GM12878 (cell line): ENCODE results near the gene AFAP1.

Experiments used
- EED ChIP-seq: sonication (generic); IDR thresholded peaks from 2 replicates; pipeline ENCODE4 v1.6.1; 2016; ENCODE audit warnings: antibody characterized with exemption, low read depth
- ETV6 ChIP-seq, 2 experiments: fragments of 450-650 bp in 1 of 2; IDR thresholded peaks in 1 of 2; conservative IDR thresholded peaks in 1 of 2; 2 replicates each; pipeline ENCODE4 v1.6.1; 2014; ENCODE audit warnings: antibody characterized with exemption in 1 of 2, borderline replicate concordance in 1 of 2, low read depth in 1 of 2, mild to moderate bottlenecking in 1 of 2, moderate library complexity in 1 of 2
- EZH2 ChIP-seq: IDR thresholded peaks from 2 replicates; pipeline ENCODE4 v1.6.1; 2012; ENCODE audit warnings: low read depth, mild to moderate bottlenecking, control low read depth, inconsistent platforms, low read length, borderline replicate concordance; ENCODE audit not compliant: control insufficient read depth
- GABPA ChIP-seq: IDR thresholded peaks from 2 replicates; pipeline ENCODE4 v1.6.1; 2014; ENCODE audit warnings: antibody characterized with exemption, low read depth, mild to moderate bottlenecking, inconsistent platforms
- NR2C2 ChIP-seq: IDR thresholded peaks from 2 replicates; pipeline ENCODE4 v1.6.1; 2011; ENCODE audit warnings: borderline replicate concordance, low read depth; ENCODE audit not compliant: control insufficient read depth, insufficient read length
- RCOR1 ChIP-seq: conservative IDR thresholded peaks from 2 replicates; pipeline ENCODE4 v1.6.1; 2012; ENCODE audit warnings: low read depth, low read length, improper control_type of control experiment
- SMC3 ChIP-seq: IDR thresholded peaks from 2 replicates; pipeline ENCODE4 v1.6.1; 2011; ENCODE audit warnings: low read length, improper control_type of control experiment, borderline replicate concordance
- SRF ChIP-seq, 2 experiments: IDR thresholded peaks; 2 replicates each; pipeline ENCODE4 v1.6.1; 2011; ENCODE audit warnings: low read depth in 2 of 2, low read length in 2 of 2, mild to moderate bottlenecking in 1 of 2, moderate library complexity in 1 of 2
- TF ChIP-seq, protein P1 (sequence below), 3 experiments: IDR thresholded peaks in 2 of 3; conservative IDR thresholded peaks in 1 of 3; 2 replicates each; pipeline ENCODE4 v1.5.1; 2011; ENCODE audit warnings: low read depth in 3 of 3, low read length in 3 of 3, mild to moderate bottlenecking in 3 of 3, control low read depth in 2 of 3, moderate library complexity in 2 of 3, inconsistent platforms in 1 of 3, mixed read lengths in 1 of 3; ENCODE audit not compliant: control insufficient read depth in 2 of 3, insufficient read depth in 1 of 3; ENCODE audit errors: extremely low read depth in 1 of 3
- TF ChIP-seq, protein P2 (sequence below): fragments of 450-650 bp; IDR thresholded peaks from 2 replicates; pipeline ENCODE4 v1.6.1; 2018; ENCODE audit warnings: borderline replicate concordance, mild to moderate bottlenecking; ENCODE audit not compliant: partially characterized antibody
- TF ChIP-seq, protein P3 (sequence below): IDR thresholded peaks from 2 replicates; pipeline ENCODE4 v1.6.1; 2011; ENCODE audit warnings: low read depth, mild to moderate bottlenecking, low read length, moderate library complexity, borderline replicate concordance; ENCODE audit errors: extremely low read depth
- TF ChIP-seq, protein P4 (sequence below): fragments of 450-650 bp; IDR thresholded peaks from 2 replicates; pipeline ENCODE4 v1.6.1; 2017; ENCODE audit warnings: antibody characterized with exemption, mild to moderate bottlenecking, moderate library complexity
- TF ChIP-seq, protein P5 (sequence below): fragments of 450-650 bp; IDR thresholded peaks from 2 replicates; pipeline ENCODE4 v1.6.1; 2014; ENCODE audit warnings: mild to moderate bottlenecking

DNA sequence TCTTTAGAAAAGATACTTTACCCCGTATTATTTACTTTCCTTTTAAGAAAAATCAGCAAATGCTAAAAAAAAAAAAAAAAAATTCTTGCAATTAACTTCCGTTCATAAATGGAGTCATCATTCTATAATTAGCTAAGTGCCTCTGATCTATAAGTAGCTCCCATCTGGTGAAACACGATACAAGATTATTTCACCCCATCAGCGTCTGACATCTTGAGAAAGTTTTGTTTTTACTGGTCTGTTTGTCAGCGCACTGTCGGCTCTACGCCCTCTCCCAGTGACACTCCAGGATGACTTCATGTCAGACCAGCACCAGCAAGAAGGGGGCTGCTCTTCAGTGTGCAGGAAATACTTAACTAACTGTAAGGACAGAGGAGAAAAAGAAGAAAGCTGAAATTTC lies 108.3 kb downstream of the AFAP1 start:
- TF ChIP-seq, protein P1, sequence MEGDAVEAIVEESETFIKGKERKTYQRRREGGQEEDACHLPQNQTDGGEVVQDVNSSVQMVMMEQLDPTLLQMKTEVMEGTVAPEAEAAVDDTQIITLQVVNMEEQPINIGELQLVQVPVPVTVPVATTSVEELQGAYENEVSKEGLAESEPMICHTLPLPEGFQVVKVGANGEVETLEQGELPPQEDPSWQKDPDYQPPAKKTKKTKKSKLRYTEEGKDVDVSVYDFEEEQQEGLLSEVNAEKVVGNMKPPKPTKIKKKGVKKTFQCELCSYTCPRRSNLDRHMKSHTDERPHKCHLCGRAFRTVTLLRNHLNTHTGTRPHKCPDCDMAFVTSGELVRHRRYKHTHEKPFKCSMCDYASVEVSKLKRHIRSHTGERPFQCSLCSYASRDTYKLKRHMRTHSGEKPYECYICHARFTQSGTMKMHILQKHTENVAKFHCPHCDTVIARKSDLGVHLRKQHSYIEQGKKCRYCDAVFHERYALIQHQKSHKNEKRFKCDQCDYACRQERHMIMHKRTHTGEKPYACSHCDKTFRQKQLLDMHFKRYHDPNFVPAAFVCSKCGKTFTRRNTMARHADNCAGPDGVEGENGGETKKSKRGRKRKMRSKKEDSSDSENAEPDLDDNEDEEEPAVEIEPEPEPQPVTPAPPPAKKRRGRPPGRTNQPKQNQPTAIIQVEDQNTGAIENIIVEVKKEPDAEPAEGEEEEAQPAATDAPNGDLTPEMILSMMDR (IDR thresholded peaks at IDR 0.05 in 2 of 3, conservative IDR thresholded peaks at IDR 0.05 in 1 of 3; ENCODE audit: control insufficient read depth in 2 of 3, extremely low read depth in 1 of 3, insufficient read depth in 1 of 3, low read depth in 3 of 3, low read length in 3 of 3), result no peak
- no peak for TF ChIP-seq EED
- TF ChIP-seq, protein P2, sequence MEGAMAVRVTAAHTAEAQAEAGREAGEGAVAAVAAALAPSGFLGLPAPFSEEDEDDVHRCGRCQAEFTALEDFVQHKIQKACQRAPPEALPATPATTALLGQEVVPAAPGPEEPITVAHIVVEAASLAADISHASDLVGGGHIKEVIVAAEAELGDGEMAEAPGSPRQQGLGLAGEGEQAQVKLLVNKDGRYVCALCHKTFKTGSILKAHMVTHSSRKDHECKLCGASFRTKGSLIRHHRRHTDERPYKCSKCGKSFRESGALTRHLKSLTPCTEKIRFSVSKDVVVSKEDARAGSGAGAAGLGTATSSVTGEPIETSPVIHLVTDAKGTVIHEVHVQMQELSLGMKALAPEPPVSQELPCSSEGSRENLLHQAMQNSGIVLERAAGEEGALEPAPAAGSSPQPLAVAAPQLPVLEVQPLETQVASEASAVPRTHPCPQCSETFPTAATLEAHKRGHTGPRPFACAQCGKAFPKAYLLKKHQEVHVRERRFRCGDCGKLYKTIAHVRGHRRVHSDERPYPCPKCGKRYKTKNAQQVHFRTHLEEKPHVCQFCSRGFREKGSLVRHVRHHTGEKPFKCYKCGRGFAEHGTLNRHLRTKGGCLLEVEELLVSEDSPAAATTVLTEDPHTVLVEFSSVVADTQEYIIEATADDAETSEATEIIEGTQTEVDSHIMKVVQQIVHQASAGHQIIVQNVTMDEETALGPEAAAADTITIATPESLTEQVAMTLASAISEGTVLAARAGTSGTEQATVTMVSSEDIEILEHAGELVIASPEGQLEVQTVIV, result no peak
- no peak for TF ChIP-seq RCOR1
- TF ChIP-seq NR2C2, result no peak
- TF ChIP-seq GABPA, result 0 out of 2 replicates have a peak, but pooled peaks have one; percentile 29
- no peak for TF ChIP-seq SMC3
- no peak for TF ChIP-seq EZH2
- TF ChIP-seq, protein P3, sequence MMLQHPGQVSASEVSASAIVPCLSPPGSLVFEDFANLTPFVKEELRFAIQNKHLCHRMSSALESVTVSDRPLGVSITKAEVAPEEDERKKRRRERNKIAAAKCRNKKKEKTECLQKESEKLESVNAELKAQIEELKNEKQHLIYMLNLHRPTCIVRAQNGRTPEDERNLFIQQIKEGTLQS, result no peak
- TF ChIP-seq, protein P4, sequence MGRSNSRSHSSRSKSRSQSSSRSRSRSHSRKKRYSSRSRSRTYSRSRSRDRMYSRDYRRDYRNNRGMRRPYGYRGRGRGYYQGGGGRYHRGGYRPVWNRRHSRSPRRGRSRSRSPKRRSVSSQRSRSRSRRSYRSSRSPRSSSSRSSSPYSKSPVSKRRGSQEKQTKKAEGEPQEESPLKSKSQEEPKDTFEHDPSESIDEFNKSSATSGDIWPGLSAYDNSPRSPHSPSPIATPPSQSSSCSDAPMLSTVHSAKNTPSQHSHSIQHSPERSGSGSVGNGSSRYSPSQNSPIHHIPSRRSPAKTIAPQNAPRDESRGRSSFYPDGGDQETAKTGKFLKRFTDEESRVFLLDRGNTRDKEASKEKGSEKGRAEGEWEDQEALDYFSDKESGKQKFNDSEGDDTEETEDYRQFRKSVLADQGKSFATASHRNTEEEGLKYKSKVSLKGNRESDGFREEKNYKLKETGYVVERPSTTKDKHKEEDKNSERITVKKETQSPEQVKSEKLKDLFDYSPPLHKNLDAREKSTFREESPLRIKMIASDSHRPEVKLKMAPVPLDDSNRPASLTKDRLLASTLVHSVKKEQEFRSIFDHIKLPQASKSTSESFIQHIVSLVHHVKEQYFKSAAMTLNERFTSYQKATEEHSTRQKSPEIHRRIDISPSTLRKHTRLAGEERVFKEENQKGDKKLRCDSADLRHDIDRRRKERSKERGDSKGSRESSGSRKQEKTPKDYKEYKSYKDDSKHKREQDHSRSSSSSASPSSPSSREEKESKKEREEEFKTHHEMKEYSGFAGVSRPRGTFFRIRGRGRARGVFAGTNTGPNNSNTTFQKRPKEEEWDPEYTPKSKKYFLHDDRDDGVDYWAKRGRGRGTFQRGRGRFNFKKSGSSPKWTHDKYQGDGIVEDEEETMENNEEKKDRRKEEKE, result no peak
- TF ChIP-seq, protein P5, sequence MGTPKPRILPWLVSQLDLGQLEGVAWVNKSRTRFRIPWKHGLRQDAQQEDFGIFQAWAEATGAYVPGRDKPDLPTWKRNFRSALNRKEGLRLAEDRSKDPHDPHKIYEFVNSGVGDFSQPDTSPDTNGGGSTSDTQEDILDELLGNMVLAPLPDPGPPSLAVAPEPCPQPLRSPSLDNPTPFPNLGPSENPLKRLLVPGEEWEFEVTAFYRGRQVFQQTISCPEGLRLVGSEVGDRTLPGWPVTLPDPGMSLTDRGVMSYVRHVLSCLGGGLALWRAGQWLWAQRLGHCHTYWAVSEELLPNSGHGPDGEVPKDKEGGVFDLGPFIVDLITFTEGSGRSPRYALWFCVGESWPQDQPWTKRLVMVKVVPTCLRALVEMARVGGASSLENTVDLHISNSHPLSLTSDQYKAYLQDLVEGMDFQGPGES, result no peak
- TF ChIP-seq ETV6 (conservative IDR thresholded peaks at IDR 0.05 in 1 of 2, IDR thresholded peaks at IDR 0.05 in 1 of 2; ENCODE audit: borderline replicate concordance in 1 of 2, low read depth in 1 of 2), result no peak
- no peak for TF ChIP-seq SRF (IDR thresholded peaks at IDR 0.05; ENCODE audit: low read depth in 2 of 2, low read length in 2 of 2)
